OCI-LY1 (cell line): Measurements from ENCODE around the gene KLHL29.

Source experiments
- EZH2 ChIP-seq: fragments of 200-600 bp; sonication (generic), shearing (Covaris generic); IDR thresholded peaks from 2 replicates; pipeline ENCODE4 v1.8.0; 2017; ENCODE audit warnings: borderline replicate concordance, mixed run types, mild to moderate bottlenecking, antibody characterized with exemption, low read length, moderate library complexity, mixed read lengths
- TF ChIP-seq, protein P1 (sequence below): fragments of 200-600 bp; sonication (generic), shearing (Covaris generic); IDR thresholded peaks from 2 replicates; pipeline ENCODE4 v1.5.1; 2017; ENCODE audit warnings: mild to moderate bottlenecking, antibody characterized with exemption, low read length, moderate library complexity, mixed read lengths

DNA sequence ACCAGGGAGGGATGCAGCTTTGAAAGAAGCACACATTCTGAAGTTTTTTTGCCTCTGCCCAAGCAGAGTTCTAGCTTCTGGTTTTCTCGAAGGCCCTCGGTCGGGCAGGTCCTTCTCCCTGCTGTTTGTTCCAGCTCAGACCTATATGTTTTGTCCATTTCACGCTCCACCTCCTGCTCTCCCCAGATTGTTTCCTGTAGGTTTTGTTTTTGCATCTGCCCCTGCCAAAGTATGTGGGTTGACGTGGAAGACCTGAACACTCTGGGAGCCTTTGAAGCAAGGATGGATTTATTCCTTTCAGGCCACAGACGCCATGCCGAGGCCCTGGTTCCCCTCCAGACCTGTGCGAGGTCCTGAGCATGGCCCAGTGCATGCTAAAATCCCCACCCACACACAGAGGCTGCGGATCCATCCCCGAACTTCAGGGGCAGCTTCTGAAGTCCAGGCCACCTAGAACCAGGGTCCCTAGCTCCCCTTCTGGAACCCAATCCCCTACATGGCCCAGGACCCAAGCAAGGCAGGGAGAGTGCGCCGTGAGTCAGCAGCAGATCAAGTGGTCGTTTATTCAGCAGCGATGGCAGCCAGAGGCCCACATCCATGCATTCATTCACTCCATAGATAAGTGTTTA lies 205.4 kb downstream of the KLHL29 start:
- TF ChIP-seq EZH2, result no peak
- TF ChIP-seq, protein P1, sequence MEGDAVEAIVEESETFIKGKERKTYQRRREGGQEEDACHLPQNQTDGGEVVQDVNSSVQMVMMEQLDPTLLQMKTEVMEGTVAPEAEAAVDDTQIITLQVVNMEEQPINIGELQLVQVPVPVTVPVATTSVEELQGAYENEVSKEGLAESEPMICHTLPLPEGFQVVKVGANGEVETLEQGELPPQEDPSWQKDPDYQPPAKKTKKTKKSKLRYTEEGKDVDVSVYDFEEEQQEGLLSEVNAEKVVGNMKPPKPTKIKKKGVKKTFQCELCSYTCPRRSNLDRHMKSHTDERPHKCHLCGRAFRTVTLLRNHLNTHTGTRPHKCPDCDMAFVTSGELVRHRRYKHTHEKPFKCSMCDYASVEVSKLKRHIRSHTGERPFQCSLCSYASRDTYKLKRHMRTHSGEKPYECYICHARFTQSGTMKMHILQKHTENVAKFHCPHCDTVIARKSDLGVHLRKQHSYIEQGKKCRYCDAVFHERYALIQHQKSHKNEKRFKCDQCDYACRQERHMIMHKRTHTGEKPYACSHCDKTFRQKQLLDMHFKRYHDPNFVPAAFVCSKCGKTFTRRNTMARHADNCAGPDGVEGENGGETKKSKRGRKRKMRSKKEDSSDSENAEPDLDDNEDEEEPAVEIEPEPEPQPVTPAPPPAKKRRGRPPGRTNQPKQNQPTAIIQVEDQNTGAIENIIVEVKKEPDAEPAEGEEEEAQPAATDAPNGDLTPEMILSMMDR, result no peak
